ENCODE measurements around the gene VWA1.
"Not testable (repeated sequence)": the region's sequence is repeated elsewhere in the genome, so short reads cannot be mapped to it uniquely, and the experiment has no call there.

The VWA1 gene

DNA sequence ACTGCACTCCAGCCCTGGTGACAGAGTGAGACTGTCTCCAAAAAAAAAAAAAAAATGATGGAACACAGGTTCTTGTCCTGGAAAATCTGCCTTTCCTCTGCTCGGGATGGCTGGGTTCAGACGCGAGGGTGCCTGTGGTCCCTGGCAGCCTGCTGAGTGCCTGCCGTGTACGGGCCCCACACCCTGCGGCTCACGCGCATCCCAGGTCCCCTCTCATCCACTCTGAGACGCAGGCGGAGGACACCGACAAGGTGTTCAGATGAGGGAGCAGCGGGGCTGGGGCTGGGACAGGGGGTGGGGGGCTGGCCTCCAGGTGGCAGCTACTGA lies 10.1 kb upstream of the VWA1 start:
- no peak for DNase-seq

DNA sequence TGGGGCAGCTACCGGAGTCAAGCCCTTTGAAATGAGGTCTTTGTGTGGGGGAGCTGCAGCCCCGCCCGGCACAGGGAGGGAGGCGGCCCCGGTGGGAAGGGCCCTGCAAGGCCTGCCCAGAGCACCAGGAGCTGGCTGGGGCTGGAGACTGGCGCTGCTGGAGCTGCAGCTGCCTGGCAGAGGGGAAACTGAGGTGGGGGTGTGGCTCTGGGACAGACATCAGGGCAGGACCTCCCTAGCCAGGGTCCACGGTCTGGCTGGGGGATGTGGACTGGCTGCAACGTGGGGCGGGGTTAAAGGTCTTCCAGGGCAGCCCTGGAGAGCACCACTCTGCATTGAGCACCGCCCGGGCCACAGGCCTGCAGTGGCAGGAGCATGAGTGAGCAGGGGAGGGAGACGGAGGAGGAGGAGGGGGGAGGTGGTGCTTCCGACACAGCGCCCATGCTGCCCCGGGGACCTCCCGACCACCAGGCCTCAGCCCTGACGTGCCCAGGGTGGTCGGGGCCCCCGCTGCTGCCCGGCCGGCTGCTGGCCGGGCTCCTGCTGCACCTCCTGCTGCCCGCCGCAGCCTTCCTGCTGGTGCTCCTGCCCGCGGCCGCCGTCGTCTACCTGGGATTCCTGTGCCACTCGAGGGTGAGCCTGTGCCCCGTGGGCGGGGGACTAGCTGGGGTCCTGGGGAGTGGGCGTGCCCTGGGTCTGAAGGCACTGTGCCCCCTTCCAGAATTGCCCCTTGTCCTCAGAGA lies 9.6 kb upstream of the VWA1 start:
- DNase-seq: peak; percentile 63

DNA sequence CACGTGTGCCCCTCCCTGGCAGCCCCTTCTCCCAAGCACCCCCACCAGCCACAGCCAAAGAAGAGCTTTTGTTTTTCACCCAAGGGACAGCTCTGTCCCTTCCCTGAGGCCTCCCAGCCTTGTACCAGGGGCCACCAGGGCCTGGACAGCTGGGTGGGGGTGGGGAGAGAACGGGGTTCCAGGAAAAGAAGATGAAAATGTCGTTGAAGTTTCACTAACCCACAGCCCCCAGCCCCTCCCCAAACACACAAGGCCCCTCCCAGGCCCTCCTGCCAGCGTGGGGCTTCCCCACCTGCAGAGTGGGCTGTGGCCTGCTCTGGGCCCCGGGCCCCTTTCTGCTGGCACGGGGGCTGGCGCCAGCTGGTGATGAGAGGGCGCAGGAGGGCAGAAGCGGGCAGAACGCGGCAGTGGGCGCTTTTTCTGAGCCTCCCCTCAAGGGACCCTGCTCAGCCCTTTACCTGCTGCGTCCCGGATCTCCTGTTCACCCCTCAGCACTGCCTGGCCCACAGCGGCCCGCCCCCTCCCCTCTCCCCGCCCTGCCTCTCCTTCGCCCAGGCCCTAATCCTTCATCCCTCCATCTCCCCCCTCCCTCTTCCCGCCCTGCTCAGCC lies 8.9 kb upstream of the VWA1 start:
- DNase-seq: no peak

DNA sequence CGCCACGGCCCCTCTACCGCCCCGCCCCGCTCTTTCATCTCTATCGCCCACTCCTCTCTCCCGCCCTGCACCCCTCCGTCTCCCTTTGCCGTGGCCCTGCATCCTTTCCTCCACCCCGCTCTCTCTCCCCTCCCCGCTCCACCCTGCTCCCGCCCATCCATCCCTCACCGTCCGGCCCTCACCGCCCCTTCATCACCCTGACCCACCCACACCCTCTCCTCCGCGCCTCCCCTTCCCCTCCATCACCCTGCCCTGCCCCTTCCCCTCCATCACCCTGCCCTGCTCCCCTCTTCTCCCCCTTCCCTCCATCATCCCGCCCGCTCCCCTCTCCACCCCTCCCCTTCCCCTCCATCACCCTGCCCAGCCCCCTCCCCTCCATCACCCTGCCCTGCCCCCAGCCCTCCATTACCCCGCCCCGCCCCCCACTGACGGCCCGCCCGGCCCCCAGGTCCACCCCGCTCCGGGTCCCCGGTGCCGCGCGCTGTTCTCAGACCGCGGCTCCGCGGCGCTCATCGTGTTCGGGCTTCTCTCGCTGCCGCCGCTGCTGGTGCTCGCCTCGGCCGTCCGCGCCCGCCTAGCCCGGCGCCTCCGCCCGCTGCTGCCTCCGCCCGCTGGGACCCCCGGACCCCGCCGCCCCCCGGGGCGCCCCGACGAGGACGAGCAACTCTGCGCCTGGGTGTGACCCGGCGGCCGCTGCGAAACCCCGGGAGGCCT lies 8.2 kb upstream of the VWA1 start:
- DNase-seq: peak; percentile 96

DNA sequence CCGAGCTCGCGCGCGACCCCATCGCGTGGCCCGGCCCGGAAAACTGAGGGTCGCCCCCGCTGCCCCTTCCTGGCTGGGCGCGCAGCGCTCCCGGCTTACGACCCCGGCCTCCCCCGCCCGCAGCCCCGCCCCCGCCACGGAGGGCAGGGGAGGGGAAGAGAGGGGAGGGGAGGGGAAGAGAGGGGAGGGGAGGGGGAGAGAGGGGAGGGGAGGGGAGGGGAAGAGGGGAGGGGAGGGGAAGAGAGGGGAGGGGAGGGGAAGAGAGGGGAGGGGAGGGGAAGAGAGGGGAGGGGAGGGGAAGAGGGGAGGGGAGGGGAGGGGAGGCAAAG lies 7.7 kb upstream of the VWA1 start:
- DNase-seq: no peak

DNA sequence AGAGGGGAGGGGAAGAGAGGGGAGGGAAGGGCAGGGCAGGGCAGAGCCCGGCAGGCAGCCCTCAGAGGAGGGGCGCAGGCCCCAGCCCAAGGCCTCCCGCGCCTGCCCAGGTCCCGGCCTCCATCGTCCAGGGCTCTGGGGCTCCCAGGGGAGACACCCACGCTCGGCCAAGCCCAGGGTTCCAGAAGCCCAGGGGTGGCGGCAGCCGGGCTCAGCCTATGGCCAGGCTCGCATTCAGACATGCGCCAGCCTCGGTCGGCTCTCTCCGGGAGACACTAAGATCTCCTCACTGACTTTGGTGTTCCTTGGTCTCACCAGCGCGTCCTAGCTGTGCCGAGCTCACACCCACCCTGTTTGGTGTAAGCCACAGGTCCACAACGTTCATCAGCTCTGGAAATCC lies 7.3 kb upstream of the VWA1 start:
- no peak for DNase-seq

DNA sequence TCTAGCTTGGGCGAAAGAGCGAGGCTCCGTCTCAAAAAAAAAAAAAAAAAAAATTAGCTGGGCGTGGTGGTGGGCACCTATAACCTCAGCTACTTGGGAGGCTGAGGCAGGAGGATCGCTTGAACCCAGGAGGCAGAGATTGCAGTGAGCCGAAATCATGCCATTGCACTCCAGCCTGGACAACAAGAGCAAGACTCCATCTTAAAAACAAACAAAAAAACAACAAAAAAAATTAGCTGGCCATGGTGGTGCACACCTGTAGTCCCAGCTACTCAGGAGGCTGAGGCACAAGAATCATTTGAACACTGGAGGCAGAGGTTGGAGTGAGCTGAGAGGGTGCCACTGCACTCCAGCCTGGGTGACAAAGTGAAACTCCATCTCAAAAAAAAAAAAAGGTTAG lies 6.5 kb upstream of the VWA1 start:
- DNase-seq: not testable (repeated sequence)

DNA sequence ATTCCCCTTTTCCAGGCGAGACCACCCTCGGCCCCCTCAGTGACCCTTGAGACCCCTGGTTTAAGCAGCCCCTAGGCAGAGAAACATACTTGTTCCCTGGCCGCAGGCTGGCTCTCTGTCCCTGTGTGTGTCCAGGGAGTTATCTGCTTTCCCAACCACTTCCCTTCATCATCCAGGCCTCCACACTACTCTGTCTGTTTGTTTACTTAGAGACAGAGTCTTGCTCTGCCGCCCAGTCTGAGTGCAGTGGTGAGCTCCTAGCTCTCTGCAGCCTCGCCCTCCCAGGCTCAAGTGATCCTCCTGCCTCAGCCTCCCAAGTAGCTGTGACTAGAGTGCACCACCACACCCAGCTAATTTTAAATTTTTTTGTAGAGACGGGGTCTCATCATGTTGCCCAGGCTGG lies 5.8 kb upstream of the VWA1 start:
- DNase-seq: peak; percentile 73

DNA sequence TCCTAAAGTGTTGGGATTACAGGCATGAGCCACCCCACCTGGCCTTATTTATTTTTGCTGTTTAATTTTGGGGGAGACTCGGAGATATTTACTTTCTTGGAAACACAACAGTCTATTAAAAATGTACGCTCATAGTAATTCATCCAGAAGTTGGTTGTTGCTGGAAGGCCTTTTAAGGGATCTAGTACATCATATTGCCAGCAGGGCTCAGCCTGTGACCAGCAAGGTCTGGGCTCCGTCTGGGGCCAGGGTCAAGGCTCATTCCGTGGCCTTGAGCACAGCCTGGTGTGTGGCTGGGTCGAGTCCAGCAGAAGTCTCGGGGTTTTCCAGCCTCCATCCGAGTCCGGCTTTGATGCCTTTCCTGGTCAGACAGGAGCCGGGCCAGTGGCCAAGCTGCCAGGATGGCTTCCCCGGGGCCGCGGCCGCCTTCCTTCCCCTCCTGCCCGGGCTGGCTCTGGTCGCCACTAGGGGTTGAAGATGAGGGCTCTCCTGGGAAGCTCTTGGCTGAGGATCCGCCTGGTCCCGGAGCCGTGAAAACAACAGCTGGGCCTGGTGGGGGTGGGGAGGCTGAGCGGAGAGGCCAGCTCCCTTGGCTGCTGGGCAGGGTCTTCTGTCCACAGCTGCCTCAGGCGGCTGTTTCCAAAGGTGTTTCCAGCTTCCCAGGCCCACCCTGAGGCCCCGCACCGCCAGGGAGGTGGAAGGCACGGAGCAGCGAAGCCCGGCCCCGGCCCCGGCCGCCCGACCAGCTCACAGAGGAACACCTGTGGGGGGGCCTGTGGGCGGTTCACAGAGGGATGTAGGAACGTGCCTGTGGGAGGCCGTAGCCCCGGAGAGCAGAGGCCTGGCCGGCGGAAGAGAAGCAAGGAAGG lies 5.1 kb upstream of the VWA1 start:
- DNase-seq: peak; percentile 97

DNA sequence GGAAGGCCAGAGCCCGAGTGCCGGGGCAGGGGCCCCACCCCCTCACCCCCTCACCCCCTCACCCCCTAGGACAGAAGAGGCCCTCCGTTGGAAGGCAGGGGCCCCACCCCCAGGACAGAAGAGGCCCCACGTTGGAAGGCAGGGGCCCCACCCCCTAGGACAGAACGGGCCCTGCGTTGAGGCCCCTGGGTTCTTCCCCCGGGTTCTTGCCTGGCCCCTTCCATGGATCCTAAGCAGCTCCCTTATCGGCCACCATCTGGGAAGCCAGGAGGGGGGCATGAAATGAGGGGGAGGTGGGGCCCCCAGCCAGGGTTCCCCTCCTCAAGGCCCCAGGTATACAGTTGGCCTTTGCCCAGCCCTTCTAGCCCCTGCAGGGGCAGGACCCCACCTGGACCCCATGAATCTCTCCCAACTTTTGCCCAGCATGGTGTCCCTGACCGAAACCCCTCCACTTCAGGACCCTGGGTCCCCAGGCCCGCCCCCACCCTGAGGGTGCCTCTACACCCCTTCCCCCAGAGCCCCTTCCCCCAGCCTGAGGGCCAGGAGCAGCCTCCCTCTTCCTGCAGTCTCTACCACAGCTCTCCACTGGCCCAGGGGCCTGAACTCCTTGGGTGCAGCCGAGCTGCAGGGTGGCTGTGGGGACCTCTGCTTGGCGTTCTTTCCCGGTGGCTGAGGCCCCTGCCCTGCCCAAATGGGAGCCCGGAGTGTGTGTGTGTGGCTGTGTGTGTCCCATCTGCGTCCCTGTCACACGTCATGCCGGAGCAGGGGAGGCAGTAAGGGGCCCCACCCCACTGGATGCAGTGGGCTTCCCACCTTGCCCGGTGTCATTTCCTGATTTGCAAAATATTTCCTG lies 4.3 kb upstream of the VWA1 start:
- DNase-seq: no peak

DNA sequence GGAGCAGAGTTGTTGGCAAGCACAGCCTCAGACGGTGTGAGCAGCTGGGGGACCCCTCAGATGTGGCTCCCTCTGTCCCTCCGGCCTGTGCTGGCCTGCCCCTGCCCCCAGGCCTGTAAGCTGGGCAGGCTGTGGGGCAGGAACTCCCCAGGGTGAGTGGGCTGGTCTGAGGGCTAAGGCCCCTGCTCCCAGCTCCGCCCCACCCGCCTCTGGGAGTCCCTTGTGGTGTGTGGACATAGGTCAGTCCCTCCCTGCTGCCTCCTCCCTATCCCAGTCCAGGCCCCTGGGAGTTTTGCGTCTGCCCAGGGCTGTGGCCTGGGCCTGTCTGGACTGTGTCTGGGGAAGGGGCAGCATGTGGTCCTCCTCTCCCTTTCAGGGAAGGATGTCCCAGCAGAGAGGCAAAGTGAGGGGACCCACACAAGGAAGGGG lies 3.6 kb upstream of the VWA1 start:
- peak; percentile 48 for DNase-seq

DNA sequence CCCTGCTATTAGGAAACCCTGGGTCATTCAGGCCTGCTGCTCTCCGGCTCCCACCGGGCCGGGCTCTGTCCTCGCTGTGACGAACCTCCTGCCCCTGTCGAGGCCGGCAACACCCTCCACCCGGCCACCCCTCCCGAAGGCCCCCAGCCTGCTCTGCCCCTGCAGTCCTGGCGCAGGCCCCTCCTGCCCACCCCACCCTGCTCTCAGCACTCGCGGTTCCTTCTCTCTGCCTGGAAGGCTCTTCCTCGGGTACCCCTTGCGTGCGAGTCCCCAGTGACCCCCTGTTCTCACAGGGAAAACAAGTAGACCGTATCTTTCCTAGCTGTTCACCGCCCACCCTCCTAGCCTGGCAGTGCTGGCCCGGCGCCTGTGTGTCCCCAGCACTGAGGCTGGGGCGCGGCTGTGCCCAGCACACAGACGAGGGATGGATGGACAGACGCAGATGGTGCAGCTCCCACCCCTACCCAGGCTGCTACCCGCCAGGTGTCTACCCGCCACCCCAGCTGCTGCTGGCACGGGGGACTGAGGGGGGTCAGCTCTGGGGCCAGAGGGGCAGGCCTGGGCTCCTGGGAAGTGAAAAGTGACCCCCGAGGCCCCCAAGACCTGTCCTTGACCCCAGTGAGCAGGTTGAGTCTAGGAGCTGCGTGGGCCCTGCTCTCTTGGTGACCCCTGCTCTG lies 3.1 kb upstream of the VWA1 start:
- DNase-seq: peak; percentile 67

DNA sequence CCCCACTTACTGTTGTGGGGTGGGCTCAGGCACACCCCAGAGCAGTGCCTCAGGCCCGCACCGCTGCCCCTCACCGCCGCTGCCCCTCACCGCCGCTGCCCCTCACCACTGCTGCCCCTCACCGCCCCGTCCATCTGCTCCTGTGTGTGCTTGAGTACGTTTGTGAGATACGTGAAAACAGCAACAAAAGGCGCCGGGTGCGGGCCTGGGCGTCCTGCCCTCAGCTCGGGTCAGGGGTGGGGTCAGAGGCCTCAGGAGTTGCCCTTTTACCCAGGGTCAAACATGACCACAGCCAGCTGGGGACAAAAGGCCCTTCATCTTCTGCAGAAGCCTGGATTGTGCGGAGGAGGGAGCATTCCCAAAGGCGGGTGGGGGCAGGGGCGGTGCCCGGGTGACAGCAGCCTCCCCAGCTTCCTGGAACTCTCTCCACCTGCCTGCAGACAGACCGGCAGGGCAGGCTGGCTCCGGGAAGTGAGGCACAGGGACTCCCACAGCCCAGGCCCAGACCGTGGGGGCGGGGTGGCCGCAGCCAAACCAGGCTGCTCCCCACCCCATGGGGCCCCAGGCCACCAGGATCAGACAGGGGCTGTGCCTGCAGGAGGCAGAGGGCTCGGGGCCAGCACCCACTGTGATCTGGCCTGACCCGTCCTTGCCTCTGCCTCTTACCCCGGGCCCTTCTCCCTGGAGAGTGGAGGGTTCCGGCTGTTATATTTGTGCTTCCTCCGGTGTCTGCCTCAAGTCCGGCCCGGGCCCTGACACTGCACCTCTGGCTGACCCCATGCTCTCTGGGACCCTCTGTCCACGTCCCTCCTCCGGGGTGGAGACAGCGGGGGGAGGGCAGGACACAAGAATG lies 2.3 kb upstream of the VWA1 start:
- peak; percentile 99 for DNase-seq

DNA sequence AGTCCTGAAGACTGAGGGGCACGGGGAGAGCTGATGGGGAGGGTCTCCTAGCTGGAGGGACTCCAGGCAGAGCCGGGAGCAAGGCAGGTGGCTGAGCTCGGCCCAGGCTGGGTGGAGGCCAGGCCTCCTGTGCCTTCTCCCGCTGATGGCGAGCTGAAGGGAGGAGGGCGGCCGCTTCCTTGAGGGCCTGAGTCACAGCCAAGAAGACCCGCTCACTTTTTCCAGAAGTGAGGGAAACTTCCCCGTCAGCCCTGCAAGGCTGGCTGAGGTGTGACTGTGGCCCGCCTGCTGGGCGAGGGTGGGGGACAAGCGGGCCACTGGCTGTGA lies 1.7 kb upstream of the VWA1 start:
- peak; percentile 54 for DNase-seq

DNA sequence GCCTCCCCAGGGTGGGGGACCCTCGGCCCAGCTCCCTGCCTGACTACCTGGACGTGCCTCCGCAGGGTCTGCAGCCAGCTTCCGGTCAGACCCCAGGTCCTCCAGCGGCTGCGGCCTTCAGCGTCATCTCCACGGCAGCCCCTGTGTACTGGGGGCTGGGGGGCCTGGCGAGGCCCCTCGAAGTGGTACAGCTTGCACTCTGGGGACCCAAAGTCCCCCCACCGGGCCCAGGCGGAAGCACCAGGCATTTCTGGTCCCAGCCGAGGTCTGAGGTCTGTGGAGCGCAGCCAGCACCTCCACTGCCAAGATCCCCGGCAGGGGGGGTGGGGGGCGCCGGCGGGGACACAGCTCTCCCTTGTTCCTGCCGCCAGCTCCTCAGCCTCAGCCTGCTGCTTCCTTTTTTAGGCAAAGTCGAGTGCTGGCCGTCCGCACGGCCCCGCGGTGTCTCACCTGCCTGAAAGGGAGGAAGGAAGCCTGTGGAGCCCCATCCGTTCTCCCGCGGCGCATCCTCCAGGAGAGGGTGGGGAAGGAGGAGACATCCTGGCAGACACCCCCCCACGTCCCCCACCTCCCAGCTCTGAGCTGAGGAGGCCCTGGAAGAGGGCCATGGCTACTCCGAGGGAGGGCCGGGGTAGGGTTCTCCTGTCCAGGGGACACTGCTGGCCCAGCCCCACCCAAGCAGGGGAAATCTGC lies 1.2 kb upstream of the VWA1 start:
- DNase-seq: peak; percentile 57

DNA sequence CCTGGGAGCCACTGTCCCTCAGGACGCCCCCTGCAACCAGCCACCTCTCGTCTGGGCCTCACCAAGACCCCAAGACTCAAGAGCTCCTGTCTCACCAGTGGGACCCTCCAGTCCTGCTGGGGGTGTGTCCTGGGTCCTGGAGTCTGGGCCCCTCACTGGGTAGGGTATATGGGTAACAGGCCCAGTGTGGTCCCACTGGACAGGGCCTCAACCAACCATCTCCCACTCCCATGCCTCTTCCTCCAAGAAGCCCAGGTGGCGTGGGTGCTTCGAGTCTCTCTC lies 725 bp upstream of the VWA1 start:
- no peak for DNase-seq

DNA sequence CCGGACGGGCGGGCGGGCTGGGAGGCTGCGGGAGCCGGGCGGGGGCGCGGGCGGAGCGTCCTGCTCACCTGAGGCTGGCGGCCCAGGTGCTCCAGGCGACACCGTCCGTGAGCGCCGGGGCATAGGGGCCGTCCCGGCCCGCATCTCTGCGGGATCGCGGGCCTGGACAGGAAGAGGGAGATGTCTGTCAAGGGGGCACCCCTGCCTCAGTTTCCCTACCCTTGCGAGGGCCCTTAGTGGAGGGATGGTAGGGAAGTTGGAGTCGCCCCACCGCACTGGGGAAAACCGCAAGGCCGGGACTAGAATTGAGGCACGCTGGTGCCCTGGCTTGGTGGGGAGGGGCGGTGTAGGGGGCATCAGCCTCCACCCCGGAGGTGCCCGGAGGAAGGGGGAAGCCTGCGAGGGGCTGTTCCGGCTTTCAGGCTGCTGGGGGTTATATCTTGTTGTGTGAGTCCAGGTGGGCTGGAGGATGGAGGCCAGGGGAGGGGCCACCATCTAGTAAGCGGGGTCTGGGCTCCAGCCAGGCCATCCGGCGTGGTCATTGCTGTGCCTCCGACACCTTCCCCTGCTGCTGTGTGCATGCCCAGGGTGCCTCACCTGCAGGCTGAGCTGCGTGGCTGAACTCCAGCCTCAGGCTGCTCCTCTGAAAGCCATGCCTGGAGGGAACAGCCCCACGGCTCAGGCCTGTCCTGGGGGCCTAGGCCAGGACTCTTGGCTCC lies 580 bp downstream of the VWA1 start:
- peak; percentile 90 for DNase-seq

DNA sequence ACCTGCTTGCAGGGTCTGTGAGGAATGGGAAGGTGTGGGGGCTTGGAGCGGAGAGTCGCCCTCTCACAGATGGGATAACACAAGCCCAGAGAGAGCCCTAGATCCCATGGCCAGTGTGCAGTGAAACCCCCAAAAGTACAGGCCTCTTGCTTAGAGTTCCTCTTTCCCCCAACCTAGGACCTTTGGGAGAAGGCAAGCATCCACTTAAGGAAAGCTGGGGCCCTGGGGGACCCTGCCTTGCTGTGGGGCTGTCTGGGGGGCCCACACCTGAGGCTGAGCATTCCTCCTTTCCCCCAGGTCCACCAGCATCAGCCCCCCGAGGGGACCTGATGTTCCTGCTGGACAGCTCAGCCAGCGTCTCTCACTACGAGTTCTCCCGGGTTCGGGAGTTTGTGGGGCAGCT lies 1.1 kb downstream of the VWA1 start:
- no peak for DNase-seq

DNA sequence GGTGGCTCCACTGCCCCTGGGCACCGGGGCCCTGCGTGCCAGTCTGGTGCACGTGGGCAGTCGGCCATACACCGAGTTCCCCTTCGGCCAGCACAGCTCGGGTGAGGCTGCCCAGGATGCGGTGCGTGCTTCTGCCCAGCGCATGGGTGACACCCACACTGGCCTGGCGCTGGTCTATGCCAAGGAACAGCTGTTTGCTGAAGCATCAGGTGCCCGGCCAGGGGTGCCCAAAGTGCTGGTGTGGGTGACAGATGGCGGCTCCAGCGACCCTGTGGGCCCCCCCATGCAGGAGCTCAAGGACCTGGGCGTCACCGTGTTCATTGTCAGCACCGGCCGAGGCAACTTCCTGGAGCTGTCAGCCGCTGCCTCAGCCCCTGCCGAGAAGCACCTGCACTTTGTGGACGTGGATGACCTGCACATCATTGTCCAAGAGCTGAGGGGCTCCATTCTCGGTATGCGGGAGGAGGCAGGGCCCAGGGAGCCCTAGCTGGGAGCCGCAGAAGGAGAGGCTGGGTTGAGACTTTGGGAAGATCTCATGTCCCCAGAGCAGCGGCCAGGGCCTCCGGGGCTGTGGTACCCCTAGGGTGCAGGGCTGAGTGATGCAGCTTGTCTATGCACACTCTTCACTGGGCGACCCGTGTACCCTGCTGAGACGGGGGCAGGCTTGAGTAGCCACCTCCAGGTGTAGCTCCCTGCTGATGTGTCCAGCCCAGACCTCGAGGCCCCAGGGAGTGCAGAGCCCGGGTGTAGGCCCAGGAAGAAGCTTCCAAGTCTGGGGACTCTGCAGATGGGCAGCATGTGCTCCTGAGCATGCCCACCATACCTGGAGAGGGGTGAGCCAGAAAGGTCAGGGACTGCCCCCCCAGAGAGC lies 1.8 kb downstream of the VWA1 start:
- DNase-seq: no peak

All from NCI-H510A (cell line).